A673 (cell line): ENCODE results near the gene PDE4B. TPM values are rescaled to one million over a fixed set of nuclear protein-coding genes. Genes with fewer than 3 reads are reported as not detected.
A peak's percentile ranks its signal among the peaks of the same experiment; 100 is the strongest.
"Not testable (repeated sequence)": the region's sequence is repeated elsewhere in the genome, so short reads cannot be mapped to it uniquely, and the experiment has no call there.

Source experiments
- BruUV-seq: library from RNA; stranded (reverse); fragments of 400-500 nt; replicated peaks from 2 replicates; lab custom pipeline; 2021; lab: Mats Ljungman, UMichigan
- CTCF ChIA-PET: fragments of 300-600 bp; sonication (Branson Sonifier 250); formaldehyde crosslinking; loops from one replicate; lab custom pipeline; 2022; ENCODE audit warnings: antibody characterized with exemption; lab: Charles Lee
- POLR2A ChIA-PET: fragments of 300-600 bp; sonication (Branson Sonifier 250); formaldehyde crosslinking; loops from one replicate; lab custom pipeline; 2022; ENCODE audit warnings: antibody characterized with exemption; ENCODE audit not compliant: low non-redundant PET; lab: Charles Lee
- DNase-seq: peaks from one replicate; pipeline ENCODE4 v3.0.0-alpha.2; 2015; ENCODE audit warnings: low spot score
- H3K27ac ChIP-seq: fragments of 200-600 bp; sonication (generic); 2 replicates; pipeline ENCODE4 v1.5.1; 2016; ENCODE audit warnings: mixed run types, low read depth, mild to moderate bottlenecking, mixed read lengths, antibody characterized with exemption, low read length; ENCODE audit not compliant: poor library complexity, severe bottlenecking
- H3K27me3 ChIP-seq: fragments of 200-600 bp; sonication (generic); replicated peaks from 2 replicates; pipeline ENCODE4 v1.6.1; 2017; ENCODE audit warnings: mixed run types, low read depth, mild to moderate bottlenecking, mixed read lengths, antibody characterized with exemption, low read length; ENCODE audit not compliant: insufficient read depth, poor library complexity
- H3K36me3 ChIP-seq: fragments of 200-600 bp; sonication (generic); 2 replicates; pipeline ENCODE4 v1.6.1; 2016; ENCODE audit warnings: mixed run types, mild to moderate bottlenecking, mixed read lengths, antibody characterized with exemption, low read length; ENCODE audit not compliant: insufficient read depth, poor library complexity, severe bottlenecking
- H3K4me1 ChIP-seq: fragments of 200-600 bp; sonication (generic); 2 replicates; pipeline ENCODE4 v1.6.1; 2017; ENCODE audit warnings: mixed run types, mild to moderate bottlenecking, mixed read lengths, antibody characterized with exemption, low read length; ENCODE audit not compliant: insufficient read depth, poor library complexity, severe bottlenecking
- H3K4me3 ChIP-seq: fragments of 200-600 bp; sonication (generic); 2 replicates; pipeline ENCODE4 v1.5.1; 2016; ENCODE audit warnings: low read depth, mixed run types, mild to moderate bottlenecking, mixed read lengths, low read length; ENCODE audit not compliant: poor library complexity, severe bottlenecking
- H3K9me3 ChIP-seq: fragments of 200-600 bp; sonication (generic); 2 replicates; pipeline ENCODE4 v1.6.1; 2016; ENCODE audit warnings: mixed run types, low read depth, mild to moderate bottlenecking, mixed read lengths, antibody characterized with exemption, low read length; ENCODE audit not compliant: poor library complexity, severe bottlenecking
- EZH2 ChIP-seq: fragments of 200-600 bp; sonication (generic); IDR thresholded peaks from 2 replicates; pipeline ENCODE4 v1.6.1; 2017; ENCODE audit warnings: borderline replicate concordance, low read depth, mild to moderate bottlenecking, mixed read lengths, antibody characterized with exemption, low read length; ENCODE audit not compliant: poor library complexity, severe bottlenecking
- intact Hi-C: fragments of 100-400 bp; cut with micrococcal nuclease; formaldehyde crosslinking; loops from one replicate; pipeline ENCODE4 v1.10.0; 2022; ENCODE audit not compliant: unreplicated experiment
- total RNA-seq: library from RNA; stranded (reverse); gene quantifications from 2 replicates; pipeline ENCODE4 v1.2.3, GENCODE V29; 2021
- TF ChIP-seq, protein P1 (sequence below): fragments of 300-800, 200-600 bp; sonication (generic); conservative IDR thresholded peaks from 2 replicates; pipeline ENCODE4 v1.5.1; 2017; ENCODE audit warnings: low read depth, mild to moderate bottlenecking, antibody characterized with exemption, low read length, moderate library complexity, mixed read lengths

Gene PDE4B
- total RNA-seq, 1 experiment from 2014 or later = 20.0 TPM

GRCh38 chr1:65998763-65999583 is 206.3 kb downstream of the PDE4B start:
- ChIA-PET CTCF (interaction anchor here (0.7 to 1.1 kb wide), 2 partner anchors 244 to 447 kb away, joined by 3 read pairs; no protein-coding TSS in a partner anchor), POLR2A (no interaction called here)
- TF ChIP-seq, protein P1, sequence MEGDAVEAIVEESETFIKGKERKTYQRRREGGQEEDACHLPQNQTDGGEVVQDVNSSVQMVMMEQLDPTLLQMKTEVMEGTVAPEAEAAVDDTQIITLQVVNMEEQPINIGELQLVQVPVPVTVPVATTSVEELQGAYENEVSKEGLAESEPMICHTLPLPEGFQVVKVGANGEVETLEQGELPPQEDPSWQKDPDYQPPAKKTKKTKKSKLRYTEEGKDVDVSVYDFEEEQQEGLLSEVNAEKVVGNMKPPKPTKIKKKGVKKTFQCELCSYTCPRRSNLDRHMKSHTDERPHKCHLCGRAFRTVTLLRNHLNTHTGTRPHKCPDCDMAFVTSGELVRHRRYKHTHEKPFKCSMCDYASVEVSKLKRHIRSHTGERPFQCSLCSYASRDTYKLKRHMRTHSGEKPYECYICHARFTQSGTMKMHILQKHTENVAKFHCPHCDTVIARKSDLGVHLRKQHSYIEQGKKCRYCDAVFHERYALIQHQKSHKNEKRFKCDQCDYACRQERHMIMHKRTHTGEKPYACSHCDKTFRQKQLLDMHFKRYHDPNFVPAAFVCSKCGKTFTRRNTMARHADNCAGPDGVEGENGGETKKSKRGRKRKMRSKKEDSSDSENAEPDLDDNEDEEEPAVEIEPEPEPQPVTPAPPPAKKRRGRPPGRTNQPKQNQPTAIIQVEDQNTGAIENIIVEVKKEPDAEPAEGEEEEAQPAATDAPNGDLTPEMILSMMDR = no peak
- TF ChIP-seq EZH2 = no peak
- no peak for DNase-seq
- Histone ChIP-seq H3K36me3 (no peaks in the 10 kb centered on the region), H3K4me1 (peaks cover 6% of the 10 kb centered on the region), H3K27ac (no peak overlapping the region), H3K27me3 (no peaks in the 10 kb centered on the region), H3K4me3 (no peak overlapping the region), H3K9me3 (no peaks in the 10 kb centered on the region)
- BruUV-seq = no TSS peak
- intact Hi-C loops = no loop called here

- no peaks in the 10 kb centered on the region for H3K27me3 ChIP-seq
- no peak overlapping the region for H3K27ac ChIP-seq
- intact Hi-C loops = no loop called here
- H3K9me3 ChIP-seq = no peaks in the 10 kb centered on the region
- no peaks in the 10 kb centered on the region for H3K36me3 ChIP-seq
- no TSS peak for BruUV-seq
- H3K4me1 ChIP-seq = peaks cover 6% of the 10 kb centered on the region
- TF ChIP-seq, protein P1 = no peak
- TF ChIP-seq EZH2 = no peak
- ChIA-PET CTCF (no interaction called here), POLR2A (no interaction called here)
- peak; percentile 33 for DNase-seq
- no peak overlapping the region for H3K4me3 ChIP-seq
Measured at GRCh38 chr1:66000033-66000637, 207.4 kb downstream of the PDE4B start.

- H3K27ac ChIP-seq = no peak overlapping the region
- no TSS peak for BruUV-seq
- H3K36me3 ChIP-seq = no peaks in the 10 kb centered on the region
- TF ChIP-seq EZH2 = no peak
- TF ChIP-seq, protein P1 = no peak
- H3K4me3 ChIP-seq = no peak overlapping the region
- intact Hi-C loops = no loop called here
- no peak for DNase-seq
- no peaks in the 10 kb centered on the region for H3K9me3 ChIP-seq
- no peaks in the 10 kb centered on the region for H3K27me3 ChIP-seq
- POLR2A ChIA-PET = no interaction called here
- H3K4me1 ChIP-seq = peaks cover 3% of the 10 kb centered on the region
- CTCF ChIA-PET = no interaction called here
Measured at GRCh38 chr1:66003690-66004089, 211.0 kb downstream of the PDE4B start.

GRCh38 chr1:66006534-66006933 is 213.8 kb downstream of the PDE4B start:
- H3K27me3 ChIP-seq, H3K4me1 ChIP-seq, H3K27ac ChIP-seq, H3K4me3 ChIP-seq, DNase-seq, BruUV-seq, intact Hi-C loops, H3K36me3 ChIP-seq, CTCF ChIA-PET, H3K9me3 ChIP-seq, POLR2A ChIA-PET: not testable (repeated sequence)
